GM19239 (cell line): Measurements from ENCODE around the gene PIRT.

Experiments
- DNase-seq: peaks from one replicate; pipeline ENCODE4 v3.0.0; 2011; ENCODE audit warnings: low spot score; ENCODE audit not compliant: insufficient read length
- FAIRE-seq: peaks from 2 replicates; lab custom pipeline; 2011; peaks lifted over from hg19 to GRCh38; lab: Jason Lieb, UNC

PIRT gene

GRCh38 chr17:10792151-10792550 is 45.7 kb downstream of the PIRT start:
- DNase-seq (no peak), FAIRE-seq (no peak)

GRCh38 chr17:10790491-10791401 is 47.1 kb downstream of the PIRT start:
- FAIRE-seq, result no peak
- no peak for DNase-seq

GRCh38 chr17:10789694-10790271 is 48.1 kb downstream of the PIRT start:
- DNase-seq, result no peak
- no peak for FAIRE-seq

GRCh38 chr17:10787306-10788045 is 50.4 kb downstream of the PIRT start:
- DNase-seq (no peak), FAIRE-seq (no peak)

GRCh38 chr17:10785295-10785694 is 52.6 kb downstream of the PIRT start:
- DNase-seq (no peak), FAIRE-seq (no peak)

- FAIRE-seq (no peak), DNase-seq (no peak)
These were observed 58.3 kb downstream of the PIRT start for GRCh38 chr17:10779609-10780008.

GRCh38 chr17:10777890-10778289 is 60.0 kb downstream of the PIRT start:
- no peak for FAIRE-seq
- DNase-seq, result no peak

- FAIRE-seq (no peak), DNase-seq (no peak)
These were observed 60.6 kb downstream of the PIRT start for GRCh38 chr17:10777131-10777807.

GRCh38 chr17:10776381-10776780 is 61.5 kb downstream of the PIRT start:
- no peak for DNase-seq
- no peak for FAIRE-seq

- FAIRE-seq, result no peak
- DNase-seq, result no peak
These were observed 62.0 kb downstream of the PIRT start for GRCh38 chr17:10775740-10776356.

- no peak for DNase-seq
- no peak for FAIRE-seq
These were observed 62.8 kb downstream of the PIRT start for GRCh38 chr17:10775058-10775457.

- FAIRE-seq, result no peak
- DNase-seq, result no peak
These were observed 64.5 kb downstream of the PIRT start for GRCh38 chr17:10773391-10773790.
